K562 (cell line): Measurements from ENCODE around the gene NEDD8. TPM values are rescaled to one million over a fixed set of nuclear protein-coding genes. Genes with fewer than 3 reads are reported as not detected.

ENCODE experiments used
- AFF1 ChIP-seq, 2 experiments: fragments of 450-650 bp; IDR thresholded peaks; 2 replicates each; pipeline ENCODE4 v1.6.1; 2018; ENCODE audit warnings: mild to moderate bottlenecking in 2 of 2, low read depth in 1 of 2; ENCODE audit not compliant: partially characterized antibody in 2 of 2
- BRD9 ChIP-seq: fragments of 450-650 bp; IDR thresholded peaks from 2 replicates; pipeline ENCODE4 v1.6.1; 2018; ENCODE audit warnings: low read depth; ENCODE audit not compliant: partially characterized antibody
- CAMTA2 ChIP-seq: fragments of 250-450 bp; sonication (Bioruptor Pico); conservative IDR thresholded peaks from 2 replicates; pipeline ENCODE4 v1.5.1; 2022
- DMBX1 ChIP-seq: fragments of 250-450 bp; sonication (Bioruptor Pico); IDR thresholded peaks from 2 replicates; pipeline ENCODE4 v1.8.0; 2022; ENCODE audit warnings: inconsistent platforms, mild to moderate bottlenecking, moderate library complexity, borderline replicate concordance
- DPF2 ChIP-seq: fragments of 450-650 bp; IDR thresholded peaks from 2 replicates; pipeline ENCODE4 v1.6.1; 2016
- MNT ChIP-seq, 2 experiments: fragments of 450-650 bp; conservative IDR thresholded peaks; 2 replicates each; pipeline ENCODE4 v1.6.1; 2017; ENCODE audit warnings: mild to moderate bottlenecking in 2 of 2, moderate library complexity in 2 of 2
- MYC ChIP-seq, 2 experiments: fragments of 250-450 bp in 1 of 2; sonication (Bioruptor Pico) in 1 of 2; IDR thresholded peaks; 2 replicates each; pipeline versions ENCODE4 v1.5.1 to v1.6.1; 2012 to 2021; ENCODE audit warnings: low read depth in 2 of 2, borderline replicate concordance in 1 of 2, improper control_type of control experiment in 1 of 2, low read length in 1 of 2, mild to moderate bottlenecking in 1 of 2, moderate library complexity in 1 of 2
- POLR2AphosphoS2 ChIP-seq: IDR thresholded peaks from 2 replicates; pipeline ENCODE4 v1.6.1; 2012; ENCODE audit warnings: low read length, improper control_type of control experiment
- PYGO2 ChIP-seq: fragments of 450-650 bp; IDR thresholded peaks from 2 replicates; pipeline ENCODE4 v1.6.1; 2016; ENCODE audit warnings: mild to moderate bottlenecking, missing genetic modification characterization, moderate library complexity, missing compliant biosample characterization
- REST ChIP-seq, 2 experiments: fragments of 450-650 bp; formaldehyde crosslinking in 1 of 2; IDR thresholded peaks; 2 replicates each; pipeline versions ENCODE4 v1.4.0 to v1.6.1; 2014 to 2020; ENCODE audit warnings: mild to moderate bottlenecking in 2 of 2, borderline replicate concordance in 1 of 2, low read depth in 1 of 2
- SRSF9 ChIP-seq: fragments of 200-400 bp; formaldehyde crosslinking; IDR thresholded peaks from 2 replicates; pipeline ENCODE4 v1.6.1; 2017; ENCODE audit warnings: low read depth, low read length, borderline replicate concordance
- ZNF263 ChIP-seq: sonication (generic); formaldehyde crosslinking; IDR thresholded peaks from 2 replicates; pipeline ENCODE4 v1.8.0; 2022; ENCODE audit warnings: mild to moderate bottlenecking, missing genetic modification reagents, borderline replicate concordance
- polyA plus RNA-seq, 8 experiments: library from polyadenylated mRNA; depleted of rRNA in 4 of 8; stranded (reverse) in 5 of 8; unstranded in 3 of 8; fragments of >200 nt; fragmentation: Nextera tagmentation in 2 of 8; fragmentation: Illumina TruSeq in 1 of 8; extraction: Ambion mirVana in 2 of 8; extraction: Trizol in 1 of 8; gene quantifications; 2 replicates each; pipeline versions ENCODE4 v1.2.1 to v1.2.3, GENCODE V29; 2011 to 2014; ENCODE audit warnings: inconsistent platforms in 1 of 8, missing spikeins in 1 of 8
- total RNA-seq, 7 experiments: library from RNA; depleted of rRNA in 6 of 7; stranded (reverse); fragments of >200 nt in 6 of 7; fragmentation: Illumina TruSeq in 2 of 7; extraction: Trizol in 2 of 7; gene quantifications; 2 replicates each; pipeline versions ENCODE4 v1.2.1 to v1.2.3, GENCODE V29; 2011 to 2021; ENCODE audit warnings: low replicate concordance in 1 of 7

NEDD8 gene
- total and polyA plus RNA-seq, 9 of the 15 experiments (the other 6 are each of a cell fraction or from before 2014, with no cell fraction given): 142 to 691 (median 260) TPM

- TF ChIP-seq MNT (conservative IDR thresholded peaks at IDR 0.05): peak; percentile 73 to 83
- peak; percentile 87 for TF ChIP-seq MYC (IDR thresholded peaks at IDR 0.05; ENCODE audit: low read depth, low read length)
- 0 out of 2 replicates have a peak, but pooled peaks have one; percentile 23 for TF ChIP-seq MYC (CRISPR knock-in tag; IDR thresholded peaks at IDR 0.05; ENCODE audit: borderline replicate concordance, low read depth)
- TF ChIP-seq ZNF263 (CRISPR knock-in tag): peak; percentile 18; the same call in 1 of the 2 replicates
- TF ChIP-seq REST (IDR thresholded peaks at IDR 0.05; ENCODE audit: borderline replicate concordance): no peak
- TF ChIP-seq REST (CRISPR knock-in tag; IDR thresholded peaks at IDR 0.05; ENCODE audit: low read depth): 0 out of 2 replicates have a peak, but pooled peaks have one; percentile 66
- no peak for TF ChIP-seq AFF1 (IDR thresholded peaks at IDR 0.05; ENCODE audit: low read depth in 1 of 2, partially characterized antibody in 2 of 2)
- TF ChIP-seq DMBX1 (CRISPR knock-in tag): no peak
- TF ChIP-seq BRD9: no peak
- TF ChIP-seq CAMTA2: no peak
- no peak for TF ChIP-seq SRSF9
- TF ChIP-seq POLR2AphosphoS2: no peak
- no peak for TF ChIP-seq PYGO2 (tag)
- TF ChIP-seq DPF2: no peak
These were observed 39.1 kb upstream of the NEDD8 start, which contains the start of gene RABGGTA (continued) for GRCh38 chr14:24271134-24271833.
